NB4 (cell line): Measurements from ENCODE around the gene RERE.

Experiments
- TF ChIP-seq, protein P1 (sequence below): IDR thresholded peaks from one replicate; pipeline ENCODE4 v1.5.1; 2012; ENCODE audit warnings: low read depth, low read length
- TF ChIP-seq, protein P2 (sequence below): IDR thresholded peaks from 2 replicates; pipeline ENCODE4 v1.6.1; 2011; ENCODE audit warnings: low read depth, low read length

DNA sequence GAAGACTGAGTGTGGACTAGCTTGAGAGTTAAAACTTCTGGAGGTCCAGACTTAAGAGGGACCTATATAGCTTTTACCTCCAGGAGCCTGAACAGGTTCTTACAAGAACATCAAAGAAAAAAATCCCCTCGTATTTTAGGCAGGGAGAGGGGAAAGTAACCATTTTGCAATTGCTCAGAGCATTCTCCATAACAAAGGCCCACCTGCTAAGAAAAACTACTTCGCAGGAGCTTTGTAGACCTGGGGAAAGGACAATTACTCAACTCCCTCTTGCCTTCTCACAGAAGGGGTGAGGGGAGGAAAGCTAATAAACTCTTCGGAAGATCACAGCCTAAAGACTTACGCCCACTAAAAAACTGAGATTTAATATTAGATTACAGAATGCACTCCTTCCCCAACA, 86.3 kb downstream of the RERE start:
- TF ChIP-seq, protein P1, sequence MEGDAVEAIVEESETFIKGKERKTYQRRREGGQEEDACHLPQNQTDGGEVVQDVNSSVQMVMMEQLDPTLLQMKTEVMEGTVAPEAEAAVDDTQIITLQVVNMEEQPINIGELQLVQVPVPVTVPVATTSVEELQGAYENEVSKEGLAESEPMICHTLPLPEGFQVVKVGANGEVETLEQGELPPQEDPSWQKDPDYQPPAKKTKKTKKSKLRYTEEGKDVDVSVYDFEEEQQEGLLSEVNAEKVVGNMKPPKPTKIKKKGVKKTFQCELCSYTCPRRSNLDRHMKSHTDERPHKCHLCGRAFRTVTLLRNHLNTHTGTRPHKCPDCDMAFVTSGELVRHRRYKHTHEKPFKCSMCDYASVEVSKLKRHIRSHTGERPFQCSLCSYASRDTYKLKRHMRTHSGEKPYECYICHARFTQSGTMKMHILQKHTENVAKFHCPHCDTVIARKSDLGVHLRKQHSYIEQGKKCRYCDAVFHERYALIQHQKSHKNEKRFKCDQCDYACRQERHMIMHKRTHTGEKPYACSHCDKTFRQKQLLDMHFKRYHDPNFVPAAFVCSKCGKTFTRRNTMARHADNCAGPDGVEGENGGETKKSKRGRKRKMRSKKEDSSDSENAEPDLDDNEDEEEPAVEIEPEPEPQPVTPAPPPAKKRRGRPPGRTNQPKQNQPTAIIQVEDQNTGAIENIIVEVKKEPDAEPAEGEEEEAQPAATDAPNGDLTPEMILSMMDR, result no peak
- TF ChIP-seq, protein P2, sequence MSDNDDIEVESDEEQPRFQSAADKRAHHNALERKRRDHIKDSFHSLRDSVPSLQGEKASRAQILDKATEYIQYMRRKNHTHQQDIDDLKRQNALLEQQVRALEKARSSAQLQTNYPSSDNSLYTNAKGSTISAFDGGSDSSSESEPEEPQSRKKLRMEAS, result no peak
